NCI-H2171 (cell line): ENCODE results near the gene NLN.
A peak's percentile ranks its signal among the peaks of the same experiment; 100 is the strongest.
"Not testable (repeated sequence)": the region's sequence is repeated elsewhere in the genome, so short reads cannot be mapped to it uniquely, and the experiment has no call there.

ENCODE experiments used
- DNase-seq: peaks from one replicate; lab custom pipeline; 2025; lab: John Stamatoyannopoulos, UW

The NLN gene

DNA sequence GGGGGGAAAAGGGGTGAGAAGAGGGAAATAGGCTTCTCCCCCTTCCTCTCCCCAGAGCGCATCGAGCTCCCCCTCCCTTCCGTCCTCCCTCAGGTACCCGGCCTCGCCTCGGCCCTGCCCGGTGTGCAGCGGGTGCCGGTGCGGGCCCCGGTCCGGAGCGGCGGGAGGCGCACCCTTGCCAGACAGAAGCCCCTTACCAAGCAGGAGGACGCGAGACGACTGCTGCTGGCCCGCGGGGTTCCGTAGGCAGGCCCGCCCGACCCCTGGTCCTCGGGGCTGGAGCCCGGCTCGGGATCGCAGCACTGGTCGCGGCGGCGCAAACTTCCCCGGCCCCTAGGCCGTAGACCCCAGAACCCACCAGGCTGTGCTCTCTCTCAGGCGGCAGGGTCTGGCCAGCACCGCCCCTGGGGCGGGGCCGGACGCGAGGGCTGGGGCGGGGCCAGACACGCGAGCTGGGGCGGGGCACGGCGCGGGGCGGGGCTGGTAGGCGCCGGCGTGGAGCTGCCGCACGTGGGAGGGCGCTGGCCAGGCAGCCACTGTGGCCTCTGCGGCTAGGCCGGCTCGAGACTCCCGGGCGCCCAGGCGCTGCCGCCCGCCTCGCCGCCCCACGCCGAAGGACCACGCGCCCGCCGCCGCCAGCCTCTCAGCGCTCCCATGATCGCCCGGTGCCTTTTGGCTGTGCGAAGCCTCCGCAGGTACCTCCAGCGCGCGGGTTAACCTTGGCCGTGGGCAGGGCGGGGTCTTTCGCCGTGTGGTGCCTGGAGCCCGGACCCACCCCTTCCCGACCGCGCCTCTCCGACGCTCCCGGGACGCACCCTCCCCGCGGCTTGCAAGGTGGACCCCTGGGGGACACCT, at the start of gene NLN, which contains the start of gene SGTB:
Gene NLN, plus strand, starts transcription at position 486 of the 855 bp plus-strand sequence. Its CDS starts 169 bp downstream, at position 655.
Gene SGTB, minus strand, starts transcription at position 390 of the 855 bp plus-strand sequence. CDS start 1,302 bp downstream, outside the sequence.
- peak; percentile 59 for DNase-seq

DNA sequence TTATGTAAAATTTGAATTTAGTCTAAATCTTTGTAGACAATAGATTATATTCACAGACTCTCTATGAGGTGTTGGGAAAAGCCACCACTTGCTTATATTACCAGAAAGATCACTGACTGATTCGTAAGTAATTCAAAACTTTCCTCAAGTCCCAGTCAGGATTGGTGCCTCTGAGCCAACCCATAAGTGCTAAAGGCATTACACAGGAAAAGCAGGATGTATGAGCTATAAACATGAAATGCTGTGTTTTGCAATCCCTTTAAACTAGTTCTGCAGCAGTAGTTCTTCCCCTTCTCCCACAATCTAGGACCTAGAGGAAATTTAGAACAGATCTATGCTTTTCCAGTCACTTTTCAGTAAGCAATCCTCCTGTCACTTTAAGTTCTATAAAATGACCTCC, 49.2 kb upstream of the NLN start:
- no peak for DNase-seq

- no peak for DNase-seq
Measured at GRCh38 chr5:65674749-65675148, 47.3 kb upstream of the NLN start.

- not testable (repeated sequence) for DNase-seq
Measured at GRCh38 chr5:65676056-65676455, 45.9 kb upstream of the NLN start.

DNA sequence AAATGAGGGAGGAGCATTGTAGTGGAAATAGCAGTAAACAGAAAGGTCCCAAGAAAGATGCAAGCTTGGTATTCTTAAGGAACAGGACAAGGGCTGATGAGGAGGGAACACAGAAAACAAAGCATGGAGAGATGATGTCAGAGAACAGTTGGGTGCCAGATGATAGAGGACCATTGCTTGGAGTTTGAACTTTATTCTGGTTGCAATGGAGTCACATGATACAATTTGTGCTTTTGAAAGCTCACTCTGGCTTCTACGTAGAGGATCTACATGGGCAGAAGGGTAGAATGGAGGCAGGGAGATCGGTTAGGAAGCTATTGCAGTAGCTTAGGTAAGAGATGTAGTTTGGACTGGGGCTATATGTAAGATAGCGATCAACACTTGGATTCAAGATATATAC, 39.9 kb upstream of the NLN start:
- DNase-seq = no peak

DNA sequence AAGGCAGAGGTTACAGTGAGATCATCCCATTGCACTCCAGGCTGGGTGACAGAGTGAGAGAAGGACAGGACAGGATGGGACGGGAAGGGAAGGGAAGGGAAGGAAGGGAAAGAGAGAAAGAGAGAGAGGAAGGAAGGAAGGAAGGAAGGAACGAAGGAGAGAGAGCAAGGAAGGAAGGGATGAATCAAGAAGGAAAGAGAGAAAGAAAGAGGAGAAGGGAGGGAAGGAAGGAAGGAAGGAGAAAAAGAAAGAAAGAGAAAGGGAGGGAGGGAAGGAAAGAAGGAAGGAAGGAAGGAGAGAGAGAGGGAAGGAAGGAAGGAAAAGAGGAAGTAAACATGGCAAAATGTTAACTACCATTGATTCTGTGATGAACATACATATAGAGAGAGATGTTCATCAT, 28.9 kb upstream of the NLN start:
- DNase-seq = no peak

- no peak for DNase-seq
Measured at GRCh38 chr5:65695162-65695755, 26.7 kb upstream of the NLN start.

DNA sequence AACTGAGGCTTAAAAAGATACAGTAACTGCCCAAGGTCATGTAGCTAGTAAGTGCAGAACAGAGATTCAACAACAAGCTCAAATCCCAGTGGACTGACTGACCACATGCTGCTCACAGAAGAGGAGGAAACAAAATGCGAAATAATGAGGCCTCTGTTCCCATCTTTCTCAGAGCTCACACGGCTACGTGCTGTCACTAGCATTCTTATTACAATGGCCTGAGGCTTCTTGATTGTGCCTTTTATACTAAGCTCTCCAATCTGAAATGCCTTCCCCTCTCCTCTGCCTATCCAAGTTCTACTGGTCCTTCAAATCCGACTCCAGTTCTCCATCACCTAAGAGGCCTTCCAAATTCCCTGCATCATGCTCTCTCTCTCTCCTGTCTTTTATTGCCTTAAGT, 26.1 kb upstream of the NLN start:
- no peak for DNase-seq

- no peak for DNase-seq
Measured at GRCh38 chr5:65696892-65697291, 25.1 kb upstream of the NLN start.

DNA sequence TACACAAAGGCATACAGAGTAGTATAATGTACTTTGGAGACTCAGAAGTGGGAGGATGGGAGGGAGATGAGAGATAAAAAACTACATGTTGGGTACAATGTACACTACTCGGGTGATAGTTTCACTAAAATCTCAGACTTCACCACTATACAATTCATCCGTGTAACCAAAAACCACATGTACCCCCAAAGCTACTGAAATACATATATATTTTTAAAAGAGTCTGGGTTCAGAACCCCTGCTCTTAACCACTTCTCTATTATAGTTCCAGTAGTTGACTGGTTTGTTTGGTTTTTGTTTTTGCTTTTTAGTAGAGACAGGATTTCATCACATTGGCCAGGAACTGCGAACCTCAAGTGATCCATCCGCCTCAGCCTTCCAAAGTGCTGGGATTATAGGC, 22.7 kb upstream of the NLN start:
- no peak for DNase-seq

GRCh38 chr5:65702036-65702435, 20.0 kb upstream of the NLN start:
- DNase-seq = no peak

DNA sequence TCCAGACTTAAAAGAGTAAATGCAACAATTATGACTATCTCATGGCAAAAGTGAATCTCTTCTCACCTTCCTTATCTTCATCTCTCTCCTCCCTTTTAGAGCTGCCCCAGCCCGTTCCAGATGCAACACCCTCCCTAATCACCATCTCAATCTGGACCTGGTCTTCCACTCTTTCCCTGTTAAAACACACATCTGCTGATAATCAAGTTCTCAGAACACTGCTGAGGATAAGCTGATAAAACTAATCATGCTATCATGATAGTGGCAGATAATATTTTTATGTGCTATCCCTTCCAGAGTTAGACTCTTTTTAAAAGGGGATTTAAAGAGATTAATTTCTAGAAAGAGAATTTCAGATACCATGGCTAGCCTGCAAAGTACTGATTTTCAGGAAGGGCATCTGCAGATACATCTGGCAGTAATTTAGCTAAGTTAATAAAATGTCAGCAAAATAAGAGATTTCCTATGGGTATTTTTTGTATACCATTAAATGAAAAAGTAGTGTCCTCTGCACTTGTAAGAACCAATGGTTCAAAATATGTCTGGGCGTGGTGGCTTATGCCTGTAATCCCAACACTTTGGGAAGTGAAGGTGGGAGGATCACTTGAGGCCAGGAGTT, 17.3 kb upstream of the NLN start:
- no peak for DNase-seq

DNA sequence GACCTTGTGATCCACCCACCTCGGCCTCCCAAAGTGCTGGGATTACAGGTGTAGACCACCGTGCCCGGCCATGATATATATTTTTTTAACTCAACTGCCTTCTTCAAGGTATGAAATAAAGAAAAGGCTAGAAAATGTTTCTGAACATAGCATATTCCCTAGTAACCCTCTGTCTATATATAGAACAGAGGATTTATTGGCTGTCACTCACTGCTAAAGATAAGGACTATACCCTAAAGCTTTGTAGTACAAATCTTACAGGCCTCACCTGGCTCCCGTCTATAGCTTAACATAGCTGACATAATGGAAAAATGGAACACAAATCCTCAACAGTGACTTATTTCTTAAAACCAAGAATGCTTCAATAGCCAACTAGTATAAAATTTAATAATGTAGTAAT, 14.3 kb upstream of the NLN start:
- DNase-seq = no peak

DNA sequence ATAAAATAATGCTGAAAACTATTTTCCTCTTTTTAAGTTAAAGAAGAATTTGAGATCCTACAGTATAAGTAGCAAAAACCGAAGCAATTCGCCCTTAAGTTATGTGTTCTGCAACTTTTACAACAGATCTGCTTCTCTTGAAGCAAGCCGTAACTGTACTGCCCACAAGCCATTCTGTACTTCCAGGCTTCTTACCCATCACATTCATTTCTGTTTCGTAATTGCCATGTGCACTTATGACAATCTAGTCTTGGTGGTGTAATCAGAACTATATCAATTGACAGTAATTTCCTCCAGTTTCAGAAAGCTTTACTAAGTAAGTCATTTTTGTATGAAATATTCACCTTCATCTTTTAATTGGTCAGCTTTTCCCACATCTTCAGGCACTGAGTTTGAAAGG, 13.9 kb upstream of the NLN start:
- DNase-seq = no peak

DNA sequence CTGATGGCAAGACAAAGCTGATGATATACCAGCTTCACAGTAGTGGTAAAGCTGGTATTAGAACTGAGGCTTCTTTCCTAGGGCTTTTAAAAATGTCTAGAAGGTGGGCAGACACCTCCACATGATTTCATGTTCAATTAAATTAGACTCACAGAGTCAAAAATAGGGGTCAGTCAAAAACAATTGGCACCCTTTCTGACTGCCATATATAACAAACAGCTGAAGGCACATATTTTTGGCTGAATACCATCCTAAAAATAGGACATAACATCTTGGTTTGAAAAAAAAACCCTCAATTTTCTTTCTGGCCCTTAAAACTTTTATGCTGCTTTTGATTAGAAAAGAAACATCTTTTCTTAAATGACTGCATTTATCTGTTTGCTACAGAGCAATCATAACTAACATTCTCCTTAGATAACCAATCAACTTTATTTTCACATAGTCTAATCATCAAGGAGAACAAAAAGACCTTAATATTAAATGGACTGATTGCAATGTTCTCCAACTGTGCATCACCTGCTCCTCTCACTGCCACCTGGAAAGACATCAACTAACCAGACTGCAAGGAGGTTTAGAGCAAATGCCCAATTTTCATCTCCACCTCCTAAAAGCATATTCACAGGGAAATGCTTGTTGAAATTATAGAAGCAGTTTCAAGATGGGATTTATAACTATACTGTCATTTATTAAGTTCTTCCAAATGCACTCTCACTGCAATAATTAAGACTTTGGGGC, 3.3 kb upstream of the NLN start:
- no peak for DNase-seq

- peak; percentile 49 for DNase-seq
Measured at GRCh38 chr5:65721050-65721719, 820 bp upstream of the NLN start.

GRCh38 chr5:65722575-65723403, 784 bp downstream of the NLN start:
- DNase-seq = no peak

DNA sequence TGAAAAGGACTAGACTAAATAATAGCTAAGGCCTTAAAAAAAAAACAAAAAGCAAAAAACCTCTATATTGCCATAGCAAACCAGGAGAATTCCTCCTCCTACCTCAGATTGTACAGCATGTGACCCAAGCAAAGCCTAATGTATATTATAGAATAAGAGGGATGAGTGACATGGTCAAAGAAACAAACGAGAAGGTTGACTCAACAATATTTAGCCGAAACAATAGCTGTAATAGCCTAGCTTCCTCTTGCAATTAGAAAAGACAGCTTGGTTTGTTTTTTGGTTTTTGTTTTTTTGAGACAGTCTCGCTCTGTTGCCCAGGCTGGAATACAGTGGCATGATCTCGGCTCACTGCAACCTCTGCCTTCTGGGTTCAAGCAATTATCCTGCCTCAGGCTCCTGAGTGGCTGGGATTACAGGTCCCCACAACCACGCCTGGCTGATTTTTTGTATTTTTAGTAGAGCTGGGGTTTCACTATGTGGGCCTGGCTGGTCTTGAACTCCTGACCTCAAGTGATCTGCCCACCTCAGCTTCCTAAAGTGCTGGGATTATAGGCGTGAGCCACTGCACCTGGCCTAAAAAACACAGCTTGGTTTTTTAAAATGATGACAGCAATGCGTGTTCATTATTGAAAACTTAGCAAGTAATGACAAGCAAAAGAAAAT, 5.6 kb downstream of the NLN start:
- no peak for DNase-seq

DNA sequence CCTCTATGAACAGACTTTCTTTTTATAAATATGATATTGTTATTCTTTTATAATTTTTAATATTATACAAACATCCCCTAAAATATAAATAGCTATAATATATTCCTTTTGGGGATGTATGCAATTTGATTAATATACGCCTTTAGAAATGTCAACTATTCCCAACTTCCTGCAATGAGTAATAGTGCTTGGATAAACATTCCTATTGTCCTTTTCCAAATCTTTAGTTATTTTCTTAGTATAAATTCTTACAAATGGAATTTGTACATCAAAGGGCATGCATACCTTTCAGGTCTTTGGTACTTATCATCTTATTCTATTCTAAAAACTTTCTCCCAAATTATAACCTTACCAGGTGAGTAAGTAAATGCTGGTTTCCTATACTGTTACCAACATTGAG, 6.2 kb downstream of the NLN start:
- no peak for DNase-seq

GRCh38 chr5:65730910-65731309, 8.9 kb downstream of the NLN start:
- no peak for DNase-seq
